K562 (cell line): Measurements from ENCODE around the gene TTL. TPM values are rescaled to one million over a fixed set of nuclear protein-coding genes. Genes with fewer than 3 reads are reported as not detected.

ENCODE experiments used
- ATF2 ChIP-seq: sonication (generic); formaldehyde crosslinking; IDR thresholded peaks from 2 replicates; pipeline ENCODE4 v1.8.1; 2022; ENCODE audit warnings: missing genetic modification reagents
- CC2D1A ChIP-seq: fragments of 450-650 bp; IDR thresholded peaks from 2 replicates; pipeline ENCODE4 v1.6.1; 2017; ENCODE audit warnings: mild to moderate bottlenecking
- E2F8 ChIP-seq: fragments of 450-650 bp; IDR thresholded peaks from 2 replicates; pipeline ENCODE4 v1.7.1; 2018; ENCODE audit warnings: mild to moderate bottlenecking, low read depth; ENCODE audit not compliant: partially characterized antibody
- HDAC8 ChIP-seq: fragments of 450-650 bp; IDR thresholded peaks from 2 replicates; pipeline ENCODE4 v1.6.1; 2016; ENCODE audit warnings: mild to moderate bottlenecking, missing genetic modification characterization, moderate library complexity, missing compliant biosample characterization
- KHSRP ChIP-seq: fragments of 450-650 bp; IDR thresholded peaks from 2 replicates; pipeline ENCODE4 v1.6.1; 2017
- MTF1 ChIP-seq: fragments of 250-450 bp; sonication (Bioruptor Pico); IDR thresholded peaks from 2 replicates; pipeline ENCODE4 v1.9.0; 2021; ENCODE audit warnings: moderate library complexity, mild to moderate bottlenecking, inconsistent platforms, borderline replicate concordance
- PML ChIP-seq: IDR thresholded peaks from 2 replicates; pipeline ENCODE4 v1.6.1; 2012; ENCODE audit warnings: low read length, inconsistent platforms
- PRDM10 ChIP-seq: fragments of 450-650 bp; IDR thresholded peaks from 2 replicates; pipeline ENCODE4 v1.6.1; 2018; ENCODE audit not compliant: partially characterized antibody
- SMARCA4 ChIP-seq: fragments of 450-650 bp; IDR thresholded peaks from 2 replicates; pipeline ENCODE4 v1.6.1; 2016
- SREBF2 ChIP-seq: sonication (generic); formaldehyde crosslinking; IDR thresholded peaks from 2 replicates; pipeline ENCODE4 v1.4.0; 2020; ENCODE audit warnings: mild to moderate bottlenecking, missing genetic modification reagents
- TAF7 ChIP-seq: fragments of 450-650 bp; IDR thresholded peaks from 2 replicates; pipeline ENCODE4 v1.6.1; 2016; ENCODE audit warnings: missing genetic modification characterization, missing compliant biosample characterization
- TFAM ChIP-seq: fragments of 250-450 bp; sonication (Bioruptor Pico); conservative IDR thresholded peaks from 2 replicates; pipeline ENCODE4 v1.5.0; 2021; ENCODE audit warnings: mild to moderate bottlenecking, moderate library complexity
- TSC22D4 ChIP-seq: fragments of 450-650 bp; IDR thresholded peaks from 2 replicates; pipeline ENCODE4 v1.6.1; 2016; ENCODE audit warnings: missing genetic modification characterization, missing biosample characterization, control low read depth
- U2AF1 ChIP-seq: fragments of 200-400 bp; formaldehyde crosslinking; optimal IDR thresholded peaks from 2 replicates; pipeline ENCODE3; 2017; ENCODE audit warnings: mild to moderate bottlenecking, low read depth, low read length, moderate library complexity
- ZBTB8A ChIP-seq: fragments of 450-650 bp; IDR thresholded peaks from 2 replicates; pipeline ENCODE4 v1.6.1; 2018; ENCODE audit warnings: mild to moderate bottlenecking, moderate library complexity; ENCODE audit not compliant: partially characterized antibody
- ZNF274 ChIP-seq: IDR thresholded peaks from 2 replicates; pipeline ENCODE4 v1.6.1; 2011; ENCODE audit warnings: low read depth, mild to moderate bottlenecking, low read length, moderate library complexity, borderline replicate concordance
- ZNF717 ChIP-seq: fragments of 250-450 bp; sonication (Bioruptor Pico); IDR thresholded peaks from 2 replicates; pipeline ENCODE4 v1.5.0; 2021
- ZNF764 ChIP-seq: fragments of 250-450 bp; sonication (Bioruptor Pico); IDR thresholded peaks from 2 replicates; pipeline ENCODE4 v1.4.0; 2020; ENCODE audit warnings: low read depth, mild to moderate bottlenecking, moderate library complexity
- polyA plus RNA-seq, 8 experiments: library from polyadenylated mRNA; depleted of rRNA in 4 of 8; stranded (reverse) in 5 of 8; unstranded in 3 of 8; fragments of >200 nt; fragmentation: Nextera tagmentation in 2 of 8; fragmentation: Illumina TruSeq in 1 of 8; extraction: Ambion mirVana in 2 of 8; extraction: Trizol in 1 of 8; gene quantifications; 2 replicates each; pipeline versions ENCODE4 v1.2.1 to v1.2.3, GENCODE V29; 2011 to 2014; ENCODE audit warnings: inconsistent platforms in 1 of 8, missing spikeins in 1 of 8
- total RNA-seq, 7 experiments: library from RNA; depleted of rRNA in 6 of 7; stranded (reverse); fragments of >200 nt in 6 of 7; fragmentation: Illumina TruSeq in 2 of 7; extraction: Trizol in 2 of 7; gene quantifications; 2 replicates each; pipeline versions ENCODE4 v1.2.1 to v1.2.3, GENCODE V29; 2011 to 2021; ENCODE audit warnings: low replicate concordance in 1 of 7
- TF ChIP-seq, protein P1 (sequence below), 2 experiments: fragments of 450-650 bp; IDR thresholded peaks; 2 replicates each; pipeline ENCODE4 v1.6.1; 2016

TTL gene
- total and polyA plus RNA-seq, 9 of the 15 experiments (the other 6 are each of a cell fraction or from before 2014, with no cell fraction given) = 9.4 to 54.4 (median 34.9) TPM

DNA sequence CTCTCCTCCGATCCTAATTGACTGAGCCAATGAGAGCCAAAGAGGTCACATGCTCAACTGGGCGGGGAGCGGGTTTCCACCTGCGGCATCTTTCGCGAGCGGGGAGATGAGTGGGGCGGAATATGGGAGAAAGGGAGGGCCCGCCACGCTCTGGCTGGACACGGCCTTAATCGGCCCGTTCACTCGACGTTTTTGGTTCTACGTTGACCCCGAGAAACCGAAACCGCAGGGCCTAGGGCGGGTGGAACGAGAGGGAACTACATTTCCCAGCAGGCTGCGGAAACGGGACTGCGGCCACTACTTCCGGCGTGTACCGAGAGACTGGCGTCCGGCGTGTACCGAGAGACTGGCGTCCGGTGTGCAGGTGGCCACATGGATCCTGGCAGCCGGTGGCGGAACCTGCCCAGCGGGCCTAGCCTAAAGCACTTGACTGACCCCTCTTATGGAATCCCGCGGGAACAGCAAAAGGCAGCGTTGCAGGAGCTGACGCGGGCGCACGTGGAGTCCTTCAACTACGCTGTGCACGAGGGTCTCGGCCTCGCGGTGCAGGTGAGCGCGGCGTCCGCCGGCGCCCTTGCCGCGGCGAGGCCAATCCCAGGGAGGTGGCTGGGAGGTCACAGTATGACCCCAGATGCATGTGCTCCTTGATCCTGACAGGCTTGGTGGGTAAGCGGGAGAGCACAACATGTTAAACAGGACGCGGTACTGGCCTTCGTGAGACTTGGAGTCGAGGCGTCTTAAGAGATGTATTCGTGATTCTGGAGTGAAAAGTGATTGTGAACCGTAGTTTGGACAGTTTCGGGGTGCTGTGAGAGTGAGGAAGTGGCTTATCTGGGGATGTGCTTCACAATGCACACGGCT, 60.4 kb downstream of the TTL start, which contains the start of gene POLR1B (continued):
- TF ChIP-seq PML = no peak
- no peak for TF ChIP-seq MTF1 (CRISPR knock-in tag)
- TF ChIP-seq TFAM (CRISPR knock-in tag) = no peak
- peak; percentile 59; the same call in 1 of the 2 replicates for TF ChIP-seq SREBF2
- TF ChIP-seq, protein P1, sequence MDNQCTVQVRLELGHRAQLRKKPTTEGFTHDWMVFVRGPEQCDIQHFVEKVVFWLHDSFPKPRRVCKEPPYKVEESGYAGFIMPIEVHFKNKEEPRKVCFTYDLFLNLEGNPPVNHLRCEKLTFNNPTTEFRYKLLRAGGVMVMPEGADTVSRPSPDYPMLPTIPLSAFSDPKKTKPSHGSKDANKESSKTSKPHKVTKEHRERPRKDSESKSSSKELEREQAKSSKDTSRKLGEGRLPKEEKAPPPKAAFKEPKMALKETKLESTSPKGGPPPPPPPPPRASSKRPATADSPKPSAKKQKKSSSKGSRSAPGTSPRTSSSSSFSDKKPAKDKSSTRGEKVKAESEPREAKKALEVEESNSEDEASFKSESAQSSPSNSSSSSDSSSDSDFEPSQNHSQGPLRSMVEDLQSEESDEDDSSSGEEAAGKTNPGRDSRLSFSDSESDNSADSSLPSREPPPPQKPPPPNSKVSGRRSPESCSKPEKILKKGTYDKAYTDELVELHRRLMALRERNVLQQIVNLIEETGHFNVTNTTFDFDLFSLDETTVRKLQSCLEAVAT (IDR thresholded peaks at IDR 0.05) = peak in 1 of 2 experiments; percentile 26; a peak in 1 of 4 replicates
- TF ChIP-seq ZNF717 (CRISPR knock-in tag) = no peak
- no peak for TF ChIP-seq U2AF1
- TF ChIP-seq ZNF274 = no peak
- TF ChIP-seq ATF2 (CRISPR knock-in tag) = no peak
- no peak for TF ChIP-seq ZBTB8A
- TF ChIP-seq ZNF764 (CRISPR knock-in tag) = no peak
- TF ChIP-seq TAF7 (tag) = no peak
- TF ChIP-seq CC2D1A = 0 out of 2 replicates have a peak, but pooled peaks have one; percentile 53
- TF ChIP-seq E2F8 = peak; percentile 69
- TF ChIP-seq KHSRP = no peak
- no peak for TF ChIP-seq SMARCA4
- no peak for TF ChIP-seq PRDM10
- TF ChIP-seq TSC22D4 (tag) = no peak
- no peak for TF ChIP-seq HDAC8 (tag)
